GM21786 (cell line): ENCODE data around the gene CRABP2.

Experiments used
- ATAC-seq: cut with Tn5 transposase; IDR thresholded peaks from one replicate; pipeline ENCODE4 v1.9.1; 2021; ENCODE audit not compliant: unreplicated experiment

Gene CRABP2

GRCh38 chr1:156670791-156671190 lies 34.6 kb downstream of the CRABP2 start:
- no peak for ATAC-seq

DNA sequence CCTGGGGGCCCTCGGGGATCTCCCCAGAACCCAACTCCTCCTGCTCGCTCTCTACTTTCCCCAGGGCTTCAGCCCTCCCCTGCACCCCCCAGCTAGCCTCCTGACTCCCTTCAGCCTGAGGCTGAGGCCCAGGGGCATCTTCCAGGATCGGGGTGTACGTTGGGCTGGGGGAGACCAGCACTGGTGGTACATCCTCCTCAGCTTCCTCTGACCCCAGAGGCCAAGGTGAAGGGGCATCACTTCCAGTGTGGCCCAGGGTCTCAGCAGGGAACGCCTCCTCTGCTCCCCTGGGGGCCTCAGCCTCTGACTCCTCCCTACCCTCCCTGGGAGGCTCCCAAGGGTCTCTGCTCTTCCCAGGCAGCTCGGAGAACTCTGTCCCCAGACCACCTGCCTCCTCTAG lies 35.0 kb downstream of the CRABP2 start:
- ATAC-seq, result no peak

GRCh38 chr1:156669794-156670193 lies 35.6 kb downstream of the CRABP2 start:
- ATAC-seq, result no peak

DNA sequence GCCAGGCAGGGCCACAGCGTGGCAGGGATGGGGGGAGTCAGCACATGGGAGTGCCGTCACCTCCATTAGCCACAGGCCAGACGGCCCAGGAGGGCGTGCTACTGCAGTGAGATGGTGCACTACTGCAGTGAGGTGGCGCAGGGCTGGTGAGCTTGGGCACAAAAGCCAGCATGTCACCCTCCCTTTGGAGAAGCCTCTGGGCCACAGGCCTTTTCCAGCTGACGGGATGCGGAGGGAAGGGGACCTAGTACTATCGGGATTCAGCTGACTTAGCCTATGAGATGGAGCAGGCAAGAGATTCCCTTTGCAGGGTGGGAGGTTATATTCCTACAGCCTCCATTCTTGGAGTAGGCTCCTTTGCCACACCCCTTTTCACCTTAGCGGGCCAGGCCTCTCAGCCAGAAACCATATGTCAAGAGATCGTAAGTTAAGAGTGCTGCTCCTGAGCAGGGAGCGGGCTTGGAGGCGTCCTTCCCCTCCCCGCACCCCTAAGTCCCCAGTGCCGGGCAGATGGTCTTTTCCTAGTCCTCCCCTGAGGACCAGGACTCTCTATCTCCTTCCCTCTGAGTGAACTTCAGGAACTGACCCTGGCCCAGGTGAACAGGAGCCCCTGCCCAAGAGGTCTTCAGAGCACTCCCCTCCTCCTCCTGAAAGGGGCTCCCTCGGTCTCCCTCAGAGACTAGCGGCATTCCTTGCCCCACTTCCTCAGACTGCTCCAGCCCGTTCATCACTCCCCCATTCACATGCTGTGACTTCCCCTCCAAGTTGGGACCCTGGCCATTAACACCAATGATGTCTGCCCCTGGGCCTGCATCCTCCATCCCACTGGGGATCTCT lies 36.4 kb downstream of the CRABP2 start:
- no peak for ATAC-seq

DNA sequence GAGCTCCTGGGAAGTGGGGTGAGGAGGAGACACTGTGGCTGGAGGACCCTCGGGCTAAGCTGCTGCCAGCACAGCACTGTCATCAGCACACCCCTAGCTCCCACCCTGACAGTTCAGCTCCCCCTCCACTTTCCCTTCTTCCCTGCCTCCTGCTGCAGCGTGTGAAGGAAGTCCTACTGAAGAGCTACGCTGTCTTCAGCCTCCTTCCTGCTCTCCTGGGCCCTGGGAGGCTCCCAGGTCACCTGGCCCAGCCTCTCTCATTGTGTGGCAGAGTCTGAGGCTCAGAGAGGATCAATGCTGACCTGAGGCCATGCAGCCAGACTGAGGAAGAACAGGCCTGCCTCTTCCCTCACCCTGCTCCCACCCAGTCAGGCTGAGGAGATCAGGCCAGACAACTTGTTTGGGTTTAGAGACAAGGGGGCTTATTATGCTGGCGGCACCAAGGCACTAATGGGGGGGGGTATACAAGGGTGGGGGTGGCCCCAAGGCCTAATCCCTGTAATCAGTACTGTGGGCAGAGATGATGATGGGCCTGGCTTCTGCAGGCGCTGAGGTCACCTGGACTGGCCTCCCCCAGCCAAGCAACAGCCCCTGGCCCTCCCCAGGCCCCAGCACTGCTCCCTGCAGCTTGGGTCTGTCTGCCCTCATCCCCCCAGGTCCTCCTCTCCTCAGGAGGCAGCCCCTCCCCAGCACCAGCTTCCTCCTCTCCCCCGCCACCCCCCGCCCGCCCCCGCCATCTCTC lies 37.2 kb downstream of the CRABP2 start:
- ATAC-seq, result no peak

GRCh38 chr1:156667610-156667967 lies 37.8 kb downstream of the CRABP2 start:
- no peak for ATAC-seq

DNA sequence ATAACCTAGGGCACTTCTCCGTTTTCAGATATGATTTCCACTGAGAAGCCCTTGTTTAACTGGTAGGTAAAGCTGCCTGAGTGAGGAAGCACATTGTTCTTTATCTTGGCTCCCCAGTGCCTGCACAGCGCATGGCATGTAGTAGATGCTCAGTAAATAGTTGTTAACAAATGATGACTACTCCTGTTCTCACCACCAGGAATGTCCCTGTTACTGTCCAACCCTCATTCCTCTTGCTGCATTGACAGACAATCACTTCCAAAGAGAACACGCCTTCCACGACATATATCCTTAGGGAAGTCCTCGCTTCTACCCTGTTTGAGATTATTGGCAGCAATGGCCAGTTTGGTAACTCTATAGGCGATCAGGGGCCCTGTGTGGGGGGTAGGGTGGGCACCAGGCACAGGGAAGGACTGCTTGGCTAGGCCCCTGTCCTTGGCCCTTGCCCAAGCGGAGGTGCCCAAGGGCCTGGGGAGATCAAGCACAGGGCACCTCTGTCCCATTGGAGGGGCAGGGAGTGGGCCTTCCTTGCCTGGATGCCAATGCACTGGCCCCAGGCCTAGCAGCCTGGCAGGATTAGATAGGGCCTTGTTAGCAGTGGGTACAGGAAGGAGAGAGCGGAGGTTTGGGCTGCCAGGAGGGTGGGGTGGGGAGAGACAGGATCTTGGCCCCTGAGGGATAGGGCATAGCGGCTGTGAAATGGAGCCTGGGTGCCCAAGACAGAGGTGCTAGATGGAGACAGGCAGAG lies 38.3 kb downstream of the CRABP2 start:
- no peak for ATAC-seq

GRCh38 chr1:156665539-156665938 lies 39.8 kb downstream of the CRABP2 start:
- no peak for ATAC-seq

GRCh38 chr1:156664767-156665411 lies 40.5 kb downstream of the CRABP2 start:
- no peak for ATAC-seq

DNA sequence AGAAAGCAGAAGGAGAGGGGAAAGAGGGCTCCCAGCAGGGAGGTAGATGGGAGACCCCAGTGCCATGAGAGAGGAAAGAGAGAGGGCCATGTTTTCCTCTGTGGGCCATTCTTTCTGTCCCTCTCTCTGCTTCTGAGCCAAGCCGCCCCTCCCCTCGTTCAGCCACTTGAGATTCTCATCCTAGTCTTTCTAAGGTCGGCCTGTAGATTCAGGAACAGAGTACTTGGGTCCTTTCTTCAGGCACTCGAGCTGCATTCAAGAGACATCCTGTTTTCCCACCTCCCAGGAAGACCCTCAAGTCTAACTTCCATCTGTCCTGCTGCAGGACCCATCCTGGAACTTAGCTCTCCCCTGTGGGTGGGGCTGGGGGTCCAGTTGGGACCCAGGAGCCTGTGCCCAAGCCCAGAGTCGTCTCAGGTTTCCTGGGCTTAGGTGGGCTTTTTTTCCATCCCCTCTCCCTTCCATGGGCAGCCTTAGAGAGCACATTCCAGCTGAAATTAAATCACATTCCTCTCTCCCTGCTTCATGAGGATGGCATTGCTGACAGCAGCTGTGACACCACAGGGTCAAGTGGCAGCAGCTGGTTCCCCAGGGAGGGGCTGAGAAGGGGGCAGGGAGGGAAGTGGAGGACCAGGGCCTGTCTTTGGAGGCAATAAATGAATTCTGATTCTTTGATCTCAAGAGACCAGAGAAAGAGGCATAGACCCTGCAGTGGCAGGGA lies 41.2 kb downstream of the CRABP2 start:
- no peak for ATAC-seq

- no peak for ATAC-seq
Measured at GRCh38 chr1:156663178-156663577, 42.2 kb downstream of the CRABP2 start.

DNA sequence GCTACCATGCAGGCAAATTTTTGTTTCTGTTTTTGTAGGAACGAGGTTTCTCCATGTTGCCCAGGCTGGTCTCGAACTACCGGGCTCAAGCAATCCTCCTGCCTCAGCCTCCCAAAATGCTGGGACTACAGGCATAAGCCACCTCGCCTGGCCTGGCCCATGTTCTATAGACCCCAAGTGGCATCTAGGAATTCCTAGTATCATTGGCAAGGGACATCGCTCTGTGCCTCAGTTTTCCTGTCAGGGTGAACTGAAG lies 42.7 kb downstream of the CRABP2 start:
- ATAC-seq, result no peak

GRCh38 chr1:156662005-156662799 lies 43.2 kb downstream of the CRABP2 start:
- ATAC-seq, result no peak

DNA sequence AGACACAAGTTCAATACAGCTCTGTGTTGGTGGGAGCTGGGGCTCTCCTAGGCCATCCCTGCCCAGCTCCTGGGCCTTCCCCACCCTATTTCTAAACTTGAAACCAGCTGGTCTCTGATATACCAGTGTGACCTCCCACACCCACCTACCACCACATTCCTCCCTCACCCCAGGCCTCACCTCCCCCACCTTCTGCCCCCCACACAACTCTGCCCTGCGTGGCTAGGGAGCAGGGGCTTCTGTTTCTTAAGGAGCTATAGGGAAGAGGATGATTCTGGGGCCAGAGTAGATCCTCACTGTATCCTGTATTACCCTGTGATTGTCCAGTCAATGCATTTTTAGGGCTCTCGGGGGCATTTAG lies 44.7 kb downstream of the CRABP2 start:
- no peak for ATAC-seq

DNA sequence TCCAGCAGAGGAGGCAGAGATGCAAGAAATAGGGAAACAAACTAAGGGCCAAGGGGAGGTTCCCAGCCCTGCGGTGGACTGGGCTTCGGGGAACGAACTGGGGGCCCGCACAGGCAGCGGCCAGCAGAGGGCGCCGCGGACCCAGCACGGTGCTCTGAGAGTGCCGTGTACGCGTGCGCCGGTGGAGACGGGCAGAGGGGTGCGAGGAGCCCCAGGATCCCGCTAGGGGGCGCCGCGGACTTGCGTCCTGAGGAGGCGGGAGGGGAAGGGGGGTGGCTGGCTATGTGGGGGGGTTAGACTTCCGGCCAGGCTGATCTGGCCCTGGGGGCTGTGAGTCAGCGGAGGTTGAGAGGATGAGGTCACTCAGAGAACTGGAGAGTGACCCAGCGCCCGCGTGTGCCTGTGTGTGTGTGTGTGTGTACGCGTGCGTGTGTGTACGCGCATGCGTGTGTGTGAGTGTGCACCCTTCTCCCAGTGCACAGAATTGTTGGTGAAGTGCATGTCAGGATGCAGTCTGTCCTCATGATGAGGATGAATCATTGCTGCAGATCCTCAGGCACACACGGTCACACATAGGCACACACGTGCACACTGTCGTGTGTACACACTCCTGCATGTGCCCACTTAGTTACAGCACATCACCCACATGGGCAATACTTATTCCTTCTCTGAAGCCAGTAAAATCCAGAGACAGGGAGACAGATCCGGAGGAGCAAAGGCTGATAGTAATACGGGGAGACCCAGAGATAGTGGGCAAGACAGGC lies 45.2 kb downstream of the CRABP2 start:
- peak; percentile 48 for ATAC-seq

GRCh38 chr1:156659661-156659987 lies 45.8 kb downstream of the CRABP2 start:
- no peak for ATAC-seq

- ATAC-seq, result no peak
Measured at GRCh38 chr1:156658945-156659574, 46.3 kb downstream of the CRABP2 start.

DNA sequence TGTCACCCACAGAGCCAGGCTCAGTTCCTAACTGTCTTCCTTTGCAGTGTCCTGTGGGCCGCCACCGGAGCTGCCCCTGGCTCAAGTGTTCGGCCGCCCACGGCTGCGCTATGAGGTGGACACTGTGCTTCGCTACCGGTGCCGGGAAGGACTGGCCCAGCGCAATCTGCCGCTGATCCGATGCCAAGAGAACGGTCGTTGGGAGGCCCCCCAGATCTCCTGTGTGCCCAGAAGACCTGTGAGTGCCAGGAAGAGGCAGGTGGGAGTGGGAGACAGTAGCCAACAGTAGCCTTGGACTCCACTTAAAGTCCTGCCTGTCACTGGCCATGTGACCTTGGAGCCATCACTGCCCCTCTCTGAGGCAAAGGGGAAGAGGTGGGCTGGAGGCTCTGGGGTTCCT lies 46.9 kb downstream of the CRABP2 start:
- ATAC-seq, result no peak

DNA sequence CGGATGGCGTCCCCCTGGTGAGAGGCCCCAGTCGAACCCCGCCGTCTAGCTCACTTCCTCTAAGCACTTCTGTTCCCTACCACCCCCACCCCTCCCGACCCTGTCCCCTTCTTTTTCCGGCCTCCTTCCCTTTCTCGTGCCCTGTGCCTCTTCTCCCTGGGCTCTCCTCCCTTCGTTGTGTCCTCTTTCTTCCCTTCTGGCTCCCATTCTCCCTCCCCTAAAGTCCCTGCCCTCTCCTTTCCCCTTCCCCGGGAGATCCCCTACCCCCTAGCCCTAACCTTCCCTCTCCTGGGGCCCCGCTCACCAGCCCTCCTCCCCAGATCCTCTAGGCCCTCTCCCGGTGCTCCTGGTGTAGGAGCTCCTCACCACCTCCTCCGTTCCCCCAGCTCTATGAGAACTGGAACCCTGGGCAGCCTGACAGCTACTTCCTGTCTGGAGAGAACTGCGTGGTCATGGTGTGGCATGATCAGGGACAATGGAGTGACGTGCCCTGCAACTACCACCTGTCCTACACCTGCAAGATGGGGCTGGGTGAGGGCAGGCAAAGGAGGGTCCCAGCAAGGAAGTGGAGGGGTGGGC lies 47.6 kb downstream of the CRABP2 start:
- no peak for ATAC-seq
